SIG-M5 treated with dmso at 0.1 percent for 504 hours (cell line): ENCODE results near the gene HYOU1.
A peak's percentile ranks its signal among the peaks of the same experiment; 100 is the strongest.
"Not testable (repeated sequence)": the region's sequence is repeated elsewhere in the genome, so short reads cannot be mapped to it uniquely, and the experiment has no call there.

Experiments used
- DNase-seq: peaks from one replicate; lab custom pipeline; 2025; ENCODE audit not compliant: unreplicated experiment; lab: John Stamatoyannopoulos, UW

The HYOU1 gene

DNA sequence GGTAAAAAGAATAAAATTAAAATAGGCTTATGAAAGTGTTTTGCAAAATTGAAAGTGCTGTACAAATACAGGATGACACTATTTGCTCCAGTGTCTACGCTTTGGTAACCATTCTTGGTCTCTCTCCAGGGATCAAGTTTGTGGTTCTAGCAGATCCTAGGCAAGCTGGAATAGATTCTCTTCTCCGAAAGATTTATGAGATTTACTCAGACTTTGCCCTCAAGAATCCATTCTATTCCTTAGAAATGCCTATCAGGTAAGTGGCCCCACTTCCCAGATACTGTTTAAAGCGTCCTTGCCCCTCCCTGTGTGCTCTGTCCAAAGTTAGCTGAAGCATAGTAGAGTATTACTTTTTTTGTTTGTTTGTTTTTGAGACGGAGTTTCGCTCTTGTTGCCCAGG lies 35.4 kb downstream of the HYOU1 start:
- DNase-seq, result no peak

DNA sequence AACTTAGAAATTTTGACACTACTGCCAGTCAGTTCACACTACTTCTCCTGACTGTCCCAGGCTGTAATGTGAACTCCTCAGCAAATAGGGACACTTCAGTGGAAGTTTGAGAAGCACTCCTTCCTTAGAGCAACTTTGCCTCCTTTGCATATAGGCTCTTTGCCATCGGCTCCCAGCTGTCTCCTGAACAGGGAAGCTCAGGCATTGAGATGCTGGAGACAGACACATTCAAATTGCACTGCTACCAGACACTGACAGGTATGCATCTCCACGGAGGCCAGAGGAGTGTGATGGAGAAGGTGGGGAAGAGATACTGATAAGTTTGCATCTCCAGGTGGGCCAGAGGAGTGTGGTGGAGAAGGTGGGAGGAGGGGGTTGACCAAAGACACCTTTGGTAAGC lies 37.0 kb downstream of the HYOU1 start:
- DNase-seq, result no peak

DNA sequence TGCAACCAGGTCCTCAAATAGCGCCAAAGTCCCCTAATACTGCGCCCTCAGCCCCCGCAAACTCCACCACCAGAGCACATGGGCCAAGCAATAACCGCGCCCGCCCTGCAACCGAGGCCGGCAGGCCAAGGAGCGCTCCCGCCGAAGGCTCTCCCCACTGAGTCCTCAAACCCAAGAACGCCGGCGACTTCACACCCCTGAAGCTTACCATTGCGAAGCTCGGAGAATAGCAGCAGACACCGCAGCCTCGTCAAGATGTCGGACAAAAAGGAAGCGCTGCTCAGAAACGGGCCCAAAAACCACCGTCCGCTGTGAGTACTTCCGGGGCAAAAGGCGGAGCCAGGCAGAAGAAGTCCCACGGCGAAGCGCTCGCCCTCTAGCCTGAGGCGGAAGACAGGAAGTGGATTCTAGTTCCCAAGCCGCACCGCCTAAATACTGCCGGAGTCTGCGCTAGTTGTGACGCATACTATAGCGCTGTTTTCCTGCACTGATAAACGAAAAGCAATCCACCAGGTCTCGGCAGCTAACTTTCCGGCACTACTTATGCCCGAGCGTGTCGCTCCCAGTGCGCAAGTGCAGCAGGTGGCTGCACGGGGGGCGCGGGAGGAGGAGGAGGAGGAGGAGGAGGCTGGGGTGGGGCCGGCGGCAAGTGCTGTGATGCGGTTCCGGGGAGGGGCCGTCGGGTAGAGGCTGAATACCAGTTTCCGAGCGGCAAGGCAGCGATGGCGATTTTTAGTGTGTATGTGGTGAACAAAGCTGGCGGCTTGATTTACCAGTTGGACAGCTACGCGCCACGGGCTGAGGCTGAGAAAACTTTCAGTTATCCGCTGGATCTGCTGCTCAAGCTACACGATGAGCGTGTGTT lies 38.7 kb downstream of the HYOU1 start, which contains the start of the genes RPS25 and TRAPPC4:
Gene RPS25 (minus strand): TSS at position 270 of the 865 bp plus-strand sequence. CDS start 59 bp downstream, at position 211.
Gene TRAPPC4 (plus strand): TSS at position 693 of the 865 bp plus-strand sequence. CDS start 30 bp downstream, at position 723.
- peak; percentile 98 for DNase-seq

DNA sequence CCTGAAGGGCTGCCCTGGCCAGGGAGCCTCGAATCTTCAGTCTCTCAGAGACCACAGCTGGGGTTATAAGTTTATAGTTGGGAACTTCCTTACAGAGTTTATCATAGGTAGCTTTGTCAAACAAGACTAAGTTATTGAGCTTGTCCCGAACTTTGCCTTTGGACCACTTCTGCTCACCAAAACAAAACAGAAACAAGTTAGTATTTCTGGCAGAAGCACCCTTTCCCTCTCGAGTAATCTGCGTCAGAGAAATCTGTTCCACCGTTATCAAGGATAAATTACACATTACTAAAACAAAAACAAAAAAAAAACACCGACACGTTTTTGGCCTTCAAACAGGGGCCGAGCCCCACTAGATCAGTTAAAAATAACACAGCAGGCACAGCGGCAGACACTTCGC lies 39.6 kb downstream of the HYOU1 start:
- not testable (repeated sequence) for DNase-seq

DNA sequence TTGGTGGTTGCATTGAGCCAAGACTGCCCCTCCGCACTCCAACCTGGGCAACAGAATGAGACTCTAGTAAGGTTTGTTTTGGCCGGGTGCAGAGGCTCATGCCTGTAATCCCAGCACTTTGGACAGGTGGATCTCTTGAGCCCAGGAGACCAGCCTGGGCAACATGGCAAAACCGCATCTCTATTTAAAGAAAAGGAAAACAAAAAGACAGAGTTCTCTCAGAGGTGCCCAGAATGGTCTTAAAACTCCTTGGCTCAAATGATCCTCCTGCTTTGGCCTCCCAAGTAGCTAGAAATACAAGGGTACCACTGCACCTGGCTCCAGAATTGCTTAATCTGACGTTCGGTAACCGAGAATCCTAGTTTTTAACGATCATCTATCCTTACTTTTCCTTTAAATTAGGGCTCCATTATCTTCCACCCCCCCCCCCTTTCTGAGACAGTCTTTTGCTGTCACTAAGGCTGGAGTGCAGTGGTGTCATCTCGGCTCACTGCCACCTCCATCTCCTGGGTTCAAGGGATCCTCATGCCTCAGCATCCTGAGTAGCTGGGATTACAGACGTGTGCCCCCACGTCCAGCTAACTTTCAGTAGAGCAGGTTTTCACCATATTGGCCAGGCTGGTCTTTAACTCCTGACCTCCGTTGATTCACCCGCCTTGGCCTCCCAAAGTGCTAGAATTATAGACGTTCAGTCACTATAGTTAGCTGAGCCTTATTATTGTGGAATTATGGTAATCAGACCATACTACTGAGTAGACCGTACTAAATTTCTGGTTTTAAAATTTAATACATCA lies 40.6 kb downstream of the HYOU1 start:
- no peak for DNase-seq

DNA sequence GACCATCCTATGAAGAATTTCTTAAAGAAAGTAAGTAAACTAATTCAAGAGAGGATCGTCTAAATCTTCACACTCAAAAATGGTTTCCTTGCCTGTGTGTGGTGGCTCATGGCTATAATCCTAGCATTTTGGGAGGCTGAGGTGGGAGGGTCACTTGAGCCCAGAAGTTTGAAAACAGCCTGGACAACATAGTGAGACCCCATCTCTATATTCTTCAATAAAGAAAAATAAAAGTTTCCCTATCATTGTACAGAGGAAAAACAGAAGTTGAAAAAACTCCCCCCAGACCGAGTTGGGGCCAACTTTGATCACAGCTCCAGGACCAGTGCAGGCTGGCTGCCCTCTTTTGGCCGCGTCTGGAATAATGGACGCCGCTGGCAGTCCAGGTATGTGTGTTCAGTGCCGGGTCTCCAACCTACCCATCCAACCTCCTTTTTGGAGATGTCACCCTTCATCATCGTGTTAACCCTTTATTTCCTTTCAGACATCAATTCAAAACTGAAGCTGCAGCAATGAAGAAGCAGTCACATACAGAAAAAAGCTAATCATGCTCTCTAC lies 41.9 kb downstream of the HYOU1 start:
- no peak for DNase-seq

DNA sequence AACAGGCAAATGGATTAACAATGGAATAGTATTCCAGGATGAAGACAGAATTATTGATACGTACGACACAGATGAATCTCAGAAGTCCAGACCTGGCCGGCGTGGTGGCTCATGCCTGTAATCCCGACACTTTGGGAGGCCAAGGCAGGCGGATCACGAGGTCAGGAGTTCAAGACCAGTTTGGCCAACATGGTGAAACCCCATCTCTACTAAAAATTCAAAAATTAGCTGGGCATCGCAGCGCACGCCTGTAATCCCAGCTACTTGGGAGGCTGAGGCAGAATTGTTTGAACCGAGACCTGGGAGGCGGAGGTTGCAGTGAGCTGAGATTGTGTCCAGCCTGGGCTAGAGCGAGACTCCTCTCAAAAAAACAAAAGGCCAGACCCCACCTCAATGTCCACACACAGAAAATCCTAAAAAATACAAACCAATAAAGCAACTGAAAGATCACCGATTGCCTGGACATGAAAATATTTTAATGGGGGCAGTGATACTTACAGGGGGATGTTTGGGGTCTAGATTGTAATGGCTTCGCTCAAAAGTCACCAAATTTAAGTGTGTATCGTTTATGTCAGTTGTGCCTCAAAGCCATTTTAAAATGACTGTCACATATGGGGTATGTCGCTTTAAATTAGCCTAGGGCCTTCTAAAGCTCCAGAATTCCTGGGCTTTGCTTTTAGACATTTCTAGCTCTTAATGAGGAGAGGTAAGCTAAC lies 42.6 kb downstream of the HYOU1 start:
- DNase-seq, result no peak

DNA sequence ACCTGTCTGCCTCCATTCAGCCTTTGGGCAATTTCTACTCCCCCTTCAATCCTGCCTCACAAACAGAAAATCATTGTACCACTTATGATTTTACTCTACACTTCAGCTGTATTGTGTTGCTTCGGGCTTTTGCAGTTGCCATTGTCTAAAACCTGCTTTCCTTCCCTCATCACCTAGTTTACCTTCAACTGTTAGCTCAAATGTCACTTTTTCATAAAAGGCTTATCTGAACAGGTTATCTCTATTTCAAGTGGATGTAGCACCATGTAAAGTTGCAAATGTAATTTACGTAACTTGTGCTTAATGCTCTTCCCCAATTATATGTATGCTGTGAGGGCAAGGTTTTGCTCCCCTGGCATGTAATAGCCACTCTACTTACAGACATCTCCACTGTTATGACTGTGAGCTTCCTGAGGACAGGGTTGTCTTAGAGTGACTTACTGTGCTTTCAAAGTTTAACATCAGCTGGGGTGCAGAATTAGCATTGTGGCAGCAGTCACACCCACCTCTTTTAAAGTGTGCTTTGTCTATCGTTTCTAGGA lies 44.3 kb downstream of the HYOU1 start:
- no peak for DNase-seq

DNA sequence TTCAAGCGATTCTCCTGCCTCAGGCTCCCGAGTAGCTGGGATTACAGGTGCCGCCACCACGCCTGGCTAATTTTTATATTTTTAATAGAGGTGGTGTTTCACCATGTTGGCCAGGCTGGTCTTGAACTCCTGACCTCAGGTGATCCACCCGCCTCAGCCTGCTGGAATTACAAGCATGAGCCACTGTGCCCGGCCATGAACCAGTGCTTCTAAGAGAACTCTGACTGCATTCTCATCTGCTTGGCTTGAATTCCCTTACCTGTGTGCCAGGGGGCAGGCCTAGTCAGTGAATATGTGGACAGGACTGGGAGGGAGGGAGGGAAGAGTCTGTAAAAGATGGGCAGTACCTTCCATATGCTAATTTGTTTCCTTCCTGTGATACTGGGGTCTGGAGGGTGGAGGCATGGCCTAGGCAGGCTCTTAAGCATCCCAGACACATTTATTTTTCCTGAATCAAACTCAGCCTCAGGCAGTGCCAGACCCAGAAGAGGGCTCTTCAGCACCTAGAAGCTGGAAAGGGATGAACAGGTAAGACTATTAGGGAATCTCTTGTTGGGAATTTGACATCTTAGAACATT lies 45.4 kb downstream of the HYOU1 start:
- no peak for DNase-seq

DNA sequence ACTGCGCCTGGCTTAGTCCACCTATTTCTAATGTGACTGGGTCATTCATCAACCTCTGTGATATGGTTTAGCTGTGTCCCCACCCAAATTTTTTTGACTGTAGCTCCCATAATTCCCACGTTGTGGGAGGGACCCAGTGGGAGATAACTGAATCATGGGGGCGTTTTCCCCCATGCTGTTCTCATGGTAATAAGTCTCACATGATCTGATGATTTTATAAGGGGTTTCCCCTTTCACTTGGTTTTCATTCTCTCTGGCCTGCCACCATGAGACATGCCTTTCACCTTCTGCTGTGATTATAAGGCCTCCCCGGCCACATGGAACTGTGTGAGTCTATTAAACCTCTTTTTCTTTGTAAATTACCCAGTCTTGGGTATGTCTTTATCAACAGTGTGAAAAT lies 50.3 kb downstream of the HYOU1 start:
- no peak for DNase-seq

DNA sequence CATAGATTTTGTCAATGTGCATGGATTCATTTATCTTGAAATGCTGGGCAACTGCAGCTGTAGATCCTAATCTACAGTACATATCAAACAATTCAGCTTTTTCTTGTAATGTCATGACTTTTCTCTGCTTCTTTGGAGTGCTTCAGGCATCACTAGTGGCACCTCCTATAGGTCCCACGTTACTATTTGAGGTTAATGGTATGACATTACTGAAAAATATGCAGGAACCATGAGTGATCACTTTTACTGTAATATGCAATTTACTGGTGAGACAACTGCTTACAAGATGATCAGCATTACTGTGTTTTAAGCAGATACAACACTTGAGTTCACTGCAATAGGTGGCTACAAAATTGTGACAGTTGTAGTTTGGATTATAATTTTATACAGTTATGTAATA lies 56.1 kb downstream of the HYOU1 start:
- DNase-seq, result no peak

DNA sequence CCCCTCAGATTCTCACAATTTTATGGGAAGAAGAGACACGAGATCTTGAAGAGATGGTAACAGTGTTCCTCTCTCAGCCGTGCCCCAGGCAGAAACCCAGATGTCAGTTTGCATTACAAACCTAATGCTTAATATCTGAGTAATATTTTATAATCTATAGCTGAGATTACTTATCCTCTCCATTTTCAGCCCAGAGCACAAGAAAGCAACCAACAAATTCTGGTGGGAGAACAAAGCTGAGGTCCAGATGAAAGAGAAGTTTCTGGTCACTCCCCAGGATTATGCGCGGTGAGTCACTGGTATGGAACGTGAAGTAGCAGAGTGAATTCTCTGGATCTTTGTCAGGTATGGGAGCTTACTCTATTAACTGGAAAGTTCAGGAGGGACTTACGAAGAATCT lies 58.2 kb downstream of the HYOU1 start:
- no peak for DNase-seq

DNA sequence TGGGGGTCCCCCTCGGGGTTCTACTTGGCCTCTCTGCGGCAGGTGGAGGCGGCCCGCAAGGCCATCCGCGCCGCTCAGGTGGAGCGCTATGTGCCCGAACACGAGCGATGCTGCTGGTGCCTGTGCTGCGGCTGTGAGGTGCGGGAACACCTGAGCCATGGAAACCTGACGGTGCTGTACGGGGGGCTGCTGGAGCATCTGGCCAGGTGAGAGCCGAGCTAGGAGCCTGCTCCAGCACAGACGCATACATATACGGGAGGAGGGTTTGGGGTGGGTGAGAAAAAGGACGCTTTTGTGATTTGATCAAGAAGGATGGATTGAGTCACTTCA lies 58.7 kb downstream of the HYOU1 start:
- no peak for DNase-seq

DNA sequence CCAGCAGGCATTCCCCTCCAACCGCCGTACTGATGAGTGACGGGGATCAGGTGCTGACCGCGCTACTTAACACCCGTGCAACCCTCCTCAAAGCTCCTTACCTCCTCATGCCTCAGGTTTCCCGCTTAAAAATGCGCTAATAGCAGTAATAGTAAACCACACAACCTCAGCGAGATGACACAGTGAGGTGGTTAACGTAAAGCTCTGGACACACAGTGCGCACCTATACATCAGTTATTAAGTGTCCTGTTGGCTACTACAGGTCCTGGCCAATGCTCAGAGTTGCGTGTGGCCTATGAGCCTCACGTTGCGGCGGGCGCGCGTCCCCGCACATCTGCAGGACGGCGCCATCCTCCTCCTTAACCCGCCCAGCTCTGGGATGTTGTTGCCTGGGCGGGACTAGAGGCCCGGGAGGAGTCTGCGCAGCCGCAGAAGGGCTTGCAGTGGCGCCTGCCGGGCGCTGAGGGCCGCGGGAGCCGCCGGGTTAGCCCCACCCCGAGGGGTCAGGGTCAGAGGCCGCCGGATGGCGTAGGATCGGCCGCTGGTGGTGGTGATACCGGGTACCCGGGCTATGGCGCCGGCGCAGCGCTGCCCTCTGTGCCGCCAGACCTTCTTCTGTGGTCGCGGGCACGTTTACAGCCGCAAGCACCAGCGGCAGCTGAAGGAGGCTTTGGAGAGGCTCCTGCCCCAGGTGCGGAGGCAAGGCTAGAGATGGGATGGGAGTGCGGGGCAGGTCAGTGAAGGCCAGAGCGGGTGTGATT lies 59.2 kb downstream of the HYOU1 start, which contains the start of gene CENATAC:
Gene CENATAC (plus strand): TSS at position 512 of the 761 bp plus-strand sequence. CDS start 60 bp downstream, at position 572.
- peak; percentile 90 for DNase-seq

DNA sequence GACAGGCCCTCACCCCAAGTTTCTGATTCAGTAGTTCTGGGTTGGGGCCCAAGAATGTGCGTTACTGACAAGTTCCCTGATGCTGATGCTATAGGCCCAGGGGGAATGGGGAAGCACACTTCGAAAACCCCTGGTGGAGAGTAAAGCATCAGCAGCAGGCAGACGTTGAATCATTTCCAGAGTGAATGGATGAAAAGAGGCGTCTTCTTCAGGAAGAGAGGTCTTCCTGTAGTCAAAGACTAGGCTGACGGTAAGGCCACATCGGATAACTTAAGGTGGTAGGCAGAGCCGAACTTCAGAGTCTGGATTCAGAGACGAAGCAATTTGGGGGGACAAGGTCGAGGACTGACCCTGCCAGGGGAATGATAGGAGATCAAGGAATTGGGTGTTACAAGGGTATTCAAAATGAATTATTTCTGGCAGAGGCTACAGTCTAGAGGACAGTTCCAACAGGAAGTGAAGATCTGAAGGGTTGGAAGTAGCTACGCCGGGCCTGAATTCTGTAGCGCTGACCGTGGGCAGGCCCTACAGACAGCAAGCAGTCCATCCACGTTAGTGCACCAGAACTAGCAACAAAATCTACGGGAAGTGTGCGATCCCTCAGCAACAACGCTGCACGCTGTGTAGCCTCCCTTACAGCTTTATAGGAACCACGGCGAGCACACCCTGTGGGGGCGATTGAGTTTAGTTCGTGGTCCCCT lies 59.9 kb downstream of the HYOU1 start:
- DNase-seq, result peak; percentile 75
